Kidney epithelial cell (primary cell): ENCODE data around the gene BTBD8. TPM values are rescaled to one million over a fixed set of nuclear protein-coding genes. Genes with fewer than 3 reads are reported as not detected.

Experiments
- DNase-seq: peaks from one replicate; pipeline ENCODE4 v3.0.0-alpha.2; 2010; ENCODE audit warnings: low read depth
- H3K27me3 ChIP-seq: 2 replicates; pipeline ENCODE4 v1.6.0; 2011; ENCODE audit warnings: low read length; ENCODE audit not compliant: control insufficient read depth, insufficient read depth
- H3K36me3 ChIP-seq: 2 replicates; pipeline ENCODE4 v1.5.1; 2011; ENCODE audit warnings: low read length; ENCODE audit not compliant: control insufficient read depth, insufficient read depth
- H3K4me3 ChIP-seq: 2 replicates; pipeline ENCODE4 v1.5.1; 2011; ENCODE audit warnings: low read depth, mild to moderate bottlenecking, control low read depth, low read length
- total RNA-seq: library from RNA; depleted of rRNA; stranded (reverse); fragments of >200 nt; gene quantifications from 2 replicates; pipeline ENCODE4 v1.2.3, GENCODE V29; 2015
- TF ChIP-seq, protein P1 (sequence below): IDR thresholded peaks from 2 replicates; pipeline ENCODE4 v1.5.1; 2011; ENCODE audit warnings: mild to moderate bottlenecking, moderate library complexity, low read length, control low read depth, inconsistent platforms; ENCODE audit not compliant: insufficient read depth, poor library complexity, severe bottlenecking

BTBD8 gene
- total RNA-seq, 1 donor from 2014 or later = 3.3 TPM

DNA sequence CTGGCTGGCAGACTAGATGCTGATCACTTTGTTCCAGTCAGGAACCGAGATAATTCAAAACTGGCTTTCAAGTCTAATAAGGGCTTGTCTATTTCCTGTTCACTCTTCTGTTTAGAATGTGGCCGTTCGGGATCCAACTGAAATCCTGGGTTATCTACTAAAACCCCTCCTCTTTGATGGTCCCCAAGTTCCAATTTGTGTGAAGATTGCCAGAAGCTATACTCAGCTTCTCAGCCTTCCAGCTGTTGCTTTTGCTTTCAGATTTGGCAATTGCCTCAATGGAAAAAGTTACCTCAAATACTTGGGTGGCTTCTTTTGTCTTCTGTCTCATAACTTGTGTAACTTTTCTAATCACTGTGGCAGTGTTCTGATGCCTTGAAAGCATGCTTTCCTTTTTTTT lies 43.7 kb downstream of the BTBD8 start:
- H3K4me3 ChIP-seq = no peak overlapping the region
- H3K27me3 ChIP-seq = no peaks in the 10 kb centered on the region
- no peaks in the 10 kb centered on the region for H3K36me3 ChIP-seq
- no peak for DNase-seq
- TF ChIP-seq, protein P1, sequence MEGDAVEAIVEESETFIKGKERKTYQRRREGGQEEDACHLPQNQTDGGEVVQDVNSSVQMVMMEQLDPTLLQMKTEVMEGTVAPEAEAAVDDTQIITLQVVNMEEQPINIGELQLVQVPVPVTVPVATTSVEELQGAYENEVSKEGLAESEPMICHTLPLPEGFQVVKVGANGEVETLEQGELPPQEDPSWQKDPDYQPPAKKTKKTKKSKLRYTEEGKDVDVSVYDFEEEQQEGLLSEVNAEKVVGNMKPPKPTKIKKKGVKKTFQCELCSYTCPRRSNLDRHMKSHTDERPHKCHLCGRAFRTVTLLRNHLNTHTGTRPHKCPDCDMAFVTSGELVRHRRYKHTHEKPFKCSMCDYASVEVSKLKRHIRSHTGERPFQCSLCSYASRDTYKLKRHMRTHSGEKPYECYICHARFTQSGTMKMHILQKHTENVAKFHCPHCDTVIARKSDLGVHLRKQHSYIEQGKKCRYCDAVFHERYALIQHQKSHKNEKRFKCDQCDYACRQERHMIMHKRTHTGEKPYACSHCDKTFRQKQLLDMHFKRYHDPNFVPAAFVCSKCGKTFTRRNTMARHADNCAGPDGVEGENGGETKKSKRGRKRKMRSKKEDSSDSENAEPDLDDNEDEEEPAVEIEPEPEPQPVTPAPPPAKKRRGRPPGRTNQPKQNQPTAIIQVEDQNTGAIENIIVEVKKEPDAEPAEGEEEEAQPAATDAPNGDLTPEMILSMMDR = no peak

GRCh38 chr1:92125204-92125603 lies 45.1 kb downstream of the BTBD8 start:
- Histone ChIP-seq H3K27me3 (no peaks in the 10 kb centered on the region), H3K4me3 (no peak overlapping the region), H3K36me3 (no peaks in the 10 kb centered on the region)
- TF ChIP-seq, protein P1 = no peak
- no peak for DNase-seq

- TF ChIP-seq, protein P1 = no peak
- DNase-seq = no peak
- H3K4me3 ChIP-seq = no peak overlapping the region
- no peaks in the 10 kb centered on the region for H3K27me3 ChIP-seq
- H3K36me3 ChIP-seq = no peaks in the 10 kb centered on the region
These were observed 45.9 kb downstream of the BTBD8 start for GRCh38 chr1:92126088-92126487.

DNA sequence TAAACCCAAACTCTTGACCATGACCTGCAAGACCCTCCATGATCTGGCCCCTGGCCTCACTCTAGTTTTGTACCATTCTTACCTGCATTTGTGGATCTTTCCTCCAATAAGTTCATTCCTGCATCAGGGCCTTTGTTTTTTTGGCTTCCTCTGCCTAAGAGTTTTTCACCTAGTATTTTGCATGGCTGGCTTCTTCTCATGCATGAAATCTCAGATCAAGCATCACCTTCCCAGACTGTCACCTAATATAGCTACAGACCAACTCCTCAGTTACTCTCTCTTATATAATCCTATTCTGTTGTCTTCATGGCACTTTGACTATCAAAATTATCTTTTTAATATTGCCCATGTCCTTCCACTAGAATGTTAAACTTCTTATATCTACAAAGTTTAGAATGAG lies 54.2 kb downstream of the BTBD8 start:
- no peaks in the 10 kb centered on the region for H3K36me3 ChIP-seq
- H3K27me3 ChIP-seq = no peaks in the 10 kb centered on the region
- no peak overlapping the region for H3K4me3 ChIP-seq
- TF ChIP-seq, protein P1 = no peak
- DNase-seq = no peak

- Histone ChIP-seq H3K36me3 (no peaks in the 10 kb centered on the region), H3K27me3 (no peaks in the 10 kb centered on the region), H3K4me3 (no peak overlapping the region)
- DNase-seq = no peak
- TF ChIP-seq, protein P1 = no peak
These were observed 56.2 kb downstream of the BTBD8 start for GRCh38 chr1:92136341-92136740.

DNA sequence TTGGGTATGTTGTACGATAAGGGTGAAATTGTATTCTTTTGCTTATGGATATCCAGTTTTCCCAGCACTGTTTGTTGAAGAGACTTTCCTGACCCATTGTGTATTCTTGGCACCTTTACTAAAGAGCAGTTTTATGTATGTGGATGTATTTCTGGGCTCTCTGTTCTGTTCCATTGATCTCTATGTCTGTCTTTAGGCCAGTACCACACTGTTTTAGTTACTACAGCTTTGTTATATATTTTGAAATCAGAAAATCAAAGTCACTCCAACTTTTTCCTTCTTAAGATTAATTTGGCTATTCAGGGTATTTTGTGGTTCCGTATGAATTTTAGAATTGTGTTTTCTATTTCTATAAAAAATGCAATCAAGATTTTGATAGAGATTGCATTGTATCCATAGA lies 74.8 kb downstream of the BTBD8 start:
- H3K27me3 ChIP-seq = no peaks in the 10 kb centered on the region
- TF ChIP-seq, protein P1 = no peak
- no peaks in the 10 kb centered on the region for H3K36me3 ChIP-seq
- no peak overlapping the region for H3K4me3 ChIP-seq
- DNase-seq = no peak
